ENCODE measurements around the gene ERAP2.
"Not testable (repeated sequence)": the region's sequence is repeated elsewhere in the genome, so short reads cannot be mapped to it uniquely, and the experiment has no call there.

ERAP2 gene

GRCh38 chr5:96930589-96930988 is 54.3 kb downstream of the ERAP2 start:
- H3K4me3 ChIP-seq (ENCODE audit: low read depth, low read length): no peak overlapping the region
- no peak for TF ChIP-seq CTCF (IDR thresholded peaks at IDR 0.05; ENCODE audit: control insufficient read depth, extremely low read depth, insufficient read depth)
- DNase-seq (ENCODE audit: low read depth): no peak

- DNase-seq (ENCODE audit: low read depth); H3K4me3 ChIP-seq (ENCODE audit: low read depth, low read length): not testable (repeated sequence)
These were observed 54.7 kb downstream of the ERAP2 start for GRCh38 chr5:96931037-96931436.

- no peak overlapping the region for H3K4me3 ChIP-seq (ENCODE audit: low read depth, low read length)
- TF ChIP-seq CTCF (IDR thresholded peaks at IDR 0.05; ENCODE audit: control insufficient read depth, extremely low read depth, insufficient read depth): no peak
- no peak for DNase-seq (ENCODE audit: low read depth)
These were observed 55.3 kb downstream of the ERAP2 start for GRCh38 chr5:96931605-96932004.

GRCh38 chr5:96932026-96932425 is 55.7 kb downstream of the ERAP2 start:
- TF ChIP-seq CTCF (IDR thresholded peaks at IDR 0.05; ENCODE audit: control insufficient read depth, extremely low read depth, insufficient read depth): no peak
- no peak overlapping the region for H3K4me3 ChIP-seq (ENCODE audit: low read depth, low read length)

GRCh38 chr5:96933764-96934707 is 57.7 kb downstream of the ERAP2 start:
- peak overlapping the region; percentile 80 for H3K4me3 ChIP-seq (ENCODE audit: low read depth, low read length)
- DNase-seq (ENCODE audit: low read depth): no peak
- TF ChIP-seq CTCF (IDR thresholded peaks at IDR 0.05; ENCODE audit: control insufficient read depth, extremely low read depth, insufficient read depth): no peak

More at GRCh38 chr5:96932026-96932425, 55.7 kb downstream of the ERAP2 start:
- no peak for DNase-seq (ENCODE audit: low read depth)

GRCh38 chr5:96934708-96935558 is 58.6 kb downstream of the ERAP2 start:
- H3K4me3 ChIP-seq (ENCODE audit: low read depth, low read length): peak overlapping the region; percentile 80
- DNase-seq (ENCODE audit: low read depth): peak; percentile 95
- no peak for TF ChIP-seq CTCF (IDR thresholded peaks at IDR 0.05; ENCODE audit: control insufficient read depth, extremely low read depth, insufficient read depth)

Measured in LNCaP clone FGC (cell line).